GM21381 (cell line): ENCODE measurements around the gene TTC39B.

Source experiments
- ATAC-seq: cut with Tn5 transposase; IDR thresholded peaks from one replicate; pipeline ENCODE4 v1.9.1; 2021; ENCODE audit warnings: mild to moderate bottlenecking, moderate library complexity; ENCODE audit not compliant: unreplicated experiment

The TTC39B gene

GRCh38 chr9:15187589-15187988 lies 119.4 kb downstream of the TTC39B start:
- no peak for ATAC-seq

- no peak for ATAC-seq
These were observed 124.3 kb downstream of the TTC39B start for GRCh38 chr9:15182730-15183129.

GRCh38 chr9:15182101-15182551 lies 124.9 kb downstream of the TTC39B start:
- no peak for ATAC-seq

- ATAC-seq: no peak
These were observed 126.9 kb downstream of the TTC39B start for GRCh38 chr9:15180124-15180523.

- ATAC-seq: no peak
These were observed 128.4 kb downstream of the TTC39B start for GRCh38 chr9:15178631-15179030.

- no peak for ATAC-seq
These were observed 130.2 kb downstream of the TTC39B start for GRCh38 chr9:15176836-15177235.

GRCh38 chr9:15163931-15164330 lies 143.1 kb downstream of the TTC39B start:
- ATAC-seq: no peak

- ATAC-seq: no peak
These were observed 145.3 kb downstream of the TTC39B start for GRCh38 chr9:15161753-15162152.

- no peak for ATAC-seq
These were observed 146.3 kb downstream of the TTC39B start for GRCh38 chr9:15160673-15161072.

GRCh38 chr9:15158064-15158463 lies 149.0 kb downstream of the TTC39B start:
- ATAC-seq: no peak

- ATAC-seq: no peak
These were observed 149.6 kb downstream of the TTC39B start for GRCh38 chr9:15157381-15157780.

GRCh38 chr9:15156241-15156640 lies 150.8 kb downstream of the TTC39B start:
- ATAC-seq: no peak

GRCh38 chr9:15155826-15156225 lies 151.2 kb downstream of the TTC39B start:
- no peak for ATAC-seq

GRCh38 chr9:15155323-15155722 lies 151.7 kb downstream of the TTC39B start:
- no peak for ATAC-seq

GRCh38 chr9:15154677-15155076 lies 152.3 kb downstream of the TTC39B start:
- ATAC-seq: no peak

- ATAC-seq: no peak
These were observed 153.1 kb downstream of the TTC39B start for GRCh38 chr9:15153961-15154360.

- ATAC-seq: no peak
These were observed 156.1 kb downstream of the TTC39B start for GRCh38 chr9:15150939-15151338.

GRCh38 chr9:15149450-15149849 lies 157.6 kb downstream of the TTC39B start:
- ATAC-seq: no peak

- no peak for ATAC-seq
These were observed 160.7 kb downstream of the TTC39B start for GRCh38 chr9:15146268-15146700.

GRCh38 chr9:15144622-15145061 lies 162.4 kb downstream of the TTC39B start:
- no peak for ATAC-seq

- ATAC-seq: peak; percentile 93
These were observed 164.0 kb downstream of the TTC39B start for GRCh38 chr9:15142878-15143534.

- no peak for ATAC-seq
These were observed 167.0 kb downstream of the TTC39B start for GRCh38 chr9:15140051-15140450.

GRCh38 chr9:15139469-15139868 lies 167.5 kb downstream of the TTC39B start:
- no peak for ATAC-seq
